ENCODE data around the gene NFIB. TPM values are rescaled to one million over a fixed set of nuclear protein-coding genes. Genes with fewer than 3 reads are reported as not detected.

The NFIB gene
- total and polyA plus RNA-seq, 2 of the 8 experiments (the other 6 are each of a cell fraction or from before 2014, with no cell fraction given): 2.6 to 13.1 TPM

- 93% methylated on average over 1 of the region's 1 CpG; no CpG with 5 or more reads in 1 of the 2 experiments for WGBS, 2 experiments (ENCODE audit: extremely low coverage in 1 of 2, insufficient coverage in 1 of 2, insufficient read length in 1 of 2, insufficient replicate concordance in 2 of 2, low coverage in 1 of 2, low lambda C conversion rate in 2 of 2, missing lambda C conversion rate in 1 of 2)
- H3K4me3 ChIP-seq (ENCODE audit: extremely low read depth in 1 of 4, insufficient read depth in 2 of 4, low read depth in 3 of 4, low read length in 4 of 4): no peak overlapping the region
- H4K8ac ChIP-seq (ENCODE audit: extremely low read depth, insufficient read depth, low read length): no peak overlapping the region
- no peaks in the 10 kb centered on the region for H3K23me2 ChIP-seq (ENCODE audit: low read depth, low read length)
- no peak overlapping the region for H2BK120ac ChIP-seq (replicated peaks; ENCODE audit: low read depth, low read length)
- no peak overlapping the region for H2BK12ac ChIP-seq (ENCODE audit: low read depth, low read length)
- CTCF ChIA-PET (ENCODE audit: partially characterized antibody): no interaction called here
- no peaks in the 10 kb centered on the region for H3K9me3 ChIP-seq (ENCODE audit: insufficient read depth in 2 of 2, low read depth in 1 of 2, low read length in 1 of 2)
- H4K5ac ChIP-seq (ENCODE audit: insufficient read length, low read depth, low read length): no peak overlapping the region
- no peak for FAIRE-seq
- no peak overlapping the region for H3K9ac ChIP-seq (replicated peaks in 1 of 4; ENCODE audit: extremely low read depth in 1 of 4, low read depth in 3 of 4, low read length in 3 of 4)
- no peak overlapping the region for H2AK5ac ChIP-seq (ENCODE audit: low read depth, low read length)
- H4K20me1 ChIP-seq (replicated peaks in 1 of 2; ENCODE audit: control insufficient read depth in 1 of 2, insufficient read depth in 2 of 2, low read length in 2 of 2): no peaks in the 10 kb centered on the region
- no peak overlapping the region for H2AFZ ChIP-seq (ENCODE audit: low read length)
- H3K79me2 ChIP-seq (ENCODE audit: control insufficient read depth in 1 of 2, insufficient read depth in 2 of 2, low read length in 2 of 2): no peaks in the 10 kb centered on the region
- no peak for DNase-seq (ENCODE audit: low read depth in 1 of 2, low spot score in 2 of 2)
- H3K4me1 ChIP-seq (replicated peaks in 1 of 4; ENCODE audit: control insufficient read depth in 3 of 4, insufficient read depth in 4 of 4, low read length in 3 of 4): no peaks in the 10 kb centered on the region
- no peaks in the 10 kb centered on the region for H3K79me1 ChIP-seq (ENCODE audit: low read depth, low read length)
- no peaks in the 10 kb centered on the region for H3K27me3 ChIP-seq (replicated peaks in 1 of 4; ENCODE audit: control insufficient read depth in 3 of 4, extremely low read depth in 1 of 4, insufficient read depth in 3 of 4, low read length in 3 of 4)
- H2BK20ac ChIP-seq (ENCODE audit: low read length): no peak overlapping the region
- no peaks in the 10 kb centered on the region for H3K36me3 ChIP-seq (ENCODE audit: control insufficient read depth in 2 of 4, insufficient read depth in 4 of 4, low read length in 3 of 4)
- H3K4ac ChIP-seq (replicated peaks; ENCODE audit: insufficient read length, low read depth, low read length): no peak overlapping the region
- H3K4me2 ChIP-seq (ENCODE audit: insufficient read depth in 1 of 2, low read depth in 2 of 2, low read length in 2 of 2): no peak overlapping the region
- no peak overlapping the region for H3K56ac ChIP-seq (replicated peaks; ENCODE audit: insufficient read length, low read depth, low read length)
- POLR2A ChIA-PET (ENCODE audit: partially characterized antibody): no interaction called here
- no peak overlapping the region for H3K23ac ChIP-seq (ENCODE audit: insufficient read length)
- no peak overlapping the region for H2BK15ac ChIP-seq (ENCODE audit: low read length)
- no peak overlapping the region for H4K91ac ChIP-seq (replicated peaks; ENCODE audit: insufficient read length, low read length)
- H3K14ac ChIP-seq (ENCODE audit: insufficient read length): no peak overlapping the region
- H3K27ac ChIP-seq (ENCODE audit: low read depth, low read length): no peak overlapping the region
- no peak overlapping the region for H2BK5ac ChIP-seq (ENCODE audit: low read depth, low read length)
- H3K18ac ChIP-seq (ENCODE audit: extremely low read depth, low read length): no peak overlapping the region
- no peak for TF ChIP-seq JUND (IDR thresholded peaks at IDR 0.05; ENCODE audit: low read length)
- TF ChIP-seq ATF3 (IDR thresholded peaks at IDR 0.05; ENCODE audit: insufficient read depth, low read depth, low read length): no peak
- TF ChIP-seq E2F6 (IDR thresholded peaks at IDR 0.05): no peak
- TF ChIP-seq BCL11A (IDR thresholded peaks at IDR 0.05; ENCODE audit: low read depth in 2 of 2, low read length in 2 of 2): no peak
- TF ChIP-seq ATF2 (IDR thresholded peaks at IDR 0.05; ENCODE audit: low read length): no peak
- TF ChIP-seq JUN (IDR thresholded peaks at IDR 0.05; ENCODE audit: low read depth, low read length): no peak
- TF ChIP-seq KDM5A (IDR thresholded peaks at IDR 0.05; ENCODE audit: low read length): no peak
- no peak for TF ChIP-seq SRF (IDR thresholded peaks at IDR 0.05; ENCODE audit: low read depth, low read length)
- TF ChIP-seq SP1 (IDR thresholded peaks at IDR 0.05; ENCODE audit: low read depth, low read length): no peak
- no peak for TF ChIP-seq SP2 (IDR thresholded peaks at IDR 0.05; ENCODE audit: low read length)
- TF ChIP-seq SIRT6 (IDR thresholded peaks at IDR 0.05; ENCODE audit: low read length): no peak
- TF ChIP-seq SIX5 (IDR thresholded peaks at IDR 0.05; ENCODE audit: low read depth, low read length): no peak
- no peak for TF ChIP-seq POLR2A (IDR thresholded peaks at IDR 0.05; ENCODE audit: control extremely low read depth in 1 of 2, low read depth in 2 of 2, low read length in 2 of 2)
- TF ChIP-seq GTF2F1 (IDR thresholded peaks at IDR 0.05; ENCODE audit: borderline replicate concordance, low read depth, low read length): no peak
Observed at GRCh38 chr9:14135421-14135820, 178.5 kb downstream of the NFIB start.
